HG02588 (cell line): Measurements from ENCODE around the gene SIX1.

Source experiments
- ATAC-seq: cut with Tn5 transposase; IDR thresholded peaks from one replicate; pipeline ENCODE4 v1.9.1; 2021; ENCODE audit warnings: mild to moderate bottlenecking, moderate library complexity; ENCODE audit not compliant: unreplicated experiment

SIX1 gene

GRCh38 chr14:60648934-60649874, at the start of gene SIX1:
Gene SIX1 (minus strand): TSS chr14:60649477. CDS start chr14:60649189, 288 bp downstream.
- ATAC-seq, result peak; percentile 71

- ATAC-seq, result no peak
These were observed 46.0 kb upstream of the SIX1 start for GRCh38 chr14:60695327-60695726.

GRCh38 chr14:60691383-60692113, 42.3 kb upstream of the SIX1 start:
- ATAC-seq, result no peak

- ATAC-seq, result no peak
These were observed 37.6 kb upstream of the SIX1 start for GRCh38 chr14:60686865-60687264.

- ATAC-seq, result no peak
These were observed 34.9 kb upstream of the SIX1 start for GRCh38 chr14:60684203-60684602.

- no peak for ATAC-seq
These were observed 32.0 kb upstream of the SIX1 start for GRCh38 chr14:60681271-60681670.

- ATAC-seq, result no peak
These were observed 31.2 kb upstream of the SIX1 start for GRCh38 chr14:60680511-60680910.

GRCh38 chr14:60679566-60680258, 30.4 kb upstream of the SIX1 start:
- no peak for ATAC-seq

GRCh38 chr14:60677701-60678100, 28.4 kb upstream of the SIX1 start:
- ATAC-seq, result no peak

GRCh38 chr14:60670989-60671388, 21.7 kb upstream of the SIX1 start:
- ATAC-seq, result no peak

GRCh38 chr14:60668431-60669112, 19.3 kb upstream of the SIX1 start:
- ATAC-seq, result no peak

- ATAC-seq, result no peak
These were observed 15.9 kb upstream of the SIX1 start for GRCh38 chr14:60665177-60665550.

GRCh38 chr14:60662982-60663381, 13.7 kb upstream of the SIX1 start:
- no peak for ATAC-seq

GRCh38 chr14:60661721-60662120, 12.4 kb upstream of the SIX1 start:
- ATAC-seq, result no peak

- no peak for ATAC-seq
These were observed 9.8 kb upstream of the SIX1 start for GRCh38 chr14:60658909-60659585.

GRCh38 chr14:60658211-60658690, 9.0 kb upstream of the SIX1 start:
- no peak for ATAC-seq

GRCh38 chr14:60657456-60658210, 8.4 kb upstream of the SIX1 start:
- no peak for ATAC-seq

- ATAC-seq, result peak; percentile 86
These were observed 7.6 kb upstream of the SIX1 start for GRCh38 chr14:60656686-60657455.
